HL-60 (cell line): Measurements from ENCODE around the gene IMMP2L.

Source experiments
- DNase-seq, 2 experiments: peaks; one replicate each; pipeline ENCODE4 v3.0.0-alpha.2; 2010 to 2020; ENCODE audit warnings: low read depth in 1 of 2, low spot score in 1 of 2
- H3K27ac ChIP-seq: fragments of 250-450 bp; sonication (Bioruptor Pico); replicated peaks from 2 replicates; pipeline ENCODE4 v1.5.1; 2020; ENCODE audit warnings: mild to moderate bottlenecking, moderate library complexity
- H3K27me3 ChIP-seq: fragments of 250-450 bp; sonication (Bioruptor Pico); 2 replicates; pipeline ENCODE4 v1.5.1; 2021; ENCODE audit warnings: mild to moderate bottlenecking, moderate library complexity; ENCODE audit not compliant: insufficient read depth, poor library complexity, severe bottlenecking
- H3K4me3 ChIP-seq: replicated peaks from 2 replicates; pipeline ENCODE4 v1.5.1; 2011; ENCODE audit warnings: mild to moderate bottlenecking, control low read depth, low read length; ENCODE audit not compliant: insufficient read depth
- GABPA ChIP-seq: IDR thresholded peaks from 2 replicates; pipeline ENCODE4 v1.6.1; 2012; ENCODE audit warnings: low read depth
- POLR2AphosphoS5 ChIP-seq: IDR thresholded peaks from 2 replicates; pipeline ENCODE4 v1.6.1; 2012; ENCODE audit warnings: low read depth
- SPI1 ChIP-seq: IDR thresholded peaks from 2 replicates; pipeline ENCODE4 v1.6.1; 2012; ENCODE audit warnings: low read depth, mild to moderate bottlenecking, borderline replicate concordance
- TF ChIP-seq, protein P1 (sequence below): IDR thresholded peaks from 2 replicates; pipeline ENCODE4 v1.6.1; 2012; ENCODE audit warnings: low read depth; ENCODE audit not compliant: insufficient replicate concordance
- TF ChIP-seq, protein P2 (sequence below): IDR thresholded peaks from one replicate; pipeline ENCODE4 v1.5.1; 2011; ENCODE audit warnings: low read length, control low read depth, inconsistent platforms; ENCODE audit not compliant: insufficient read depth

IMMP2L gene

DNA sequence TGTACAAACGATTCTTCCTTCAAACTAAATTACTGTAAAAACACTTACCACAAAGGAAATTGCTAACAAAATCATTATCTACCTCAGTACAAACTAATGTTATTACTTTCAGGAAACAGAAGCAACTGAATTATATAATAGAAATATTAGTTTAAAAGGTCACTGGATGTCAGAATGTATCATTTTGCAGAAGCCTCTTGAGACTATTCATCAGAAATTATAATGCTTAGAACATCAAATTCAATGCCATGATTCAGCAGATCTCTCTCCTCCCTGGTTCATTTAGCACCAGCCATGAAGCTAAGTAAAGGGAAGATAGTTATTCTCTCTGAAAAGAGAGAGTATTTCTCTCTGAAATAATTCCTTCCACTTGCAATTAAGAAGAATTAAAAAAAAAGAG, 223.3 kb downstream of the IMMP2L start:
- TF ChIP-seq GABPA (no peak), SPI1 (no peak)
- H3K27ac ChIP-seq = no peak overlapping the region
- no peaks in the 10 kb centered on the region for H3K27me3 ChIP-seq
- H3K4me3 ChIP-seq = no peak overlapping the region
- DNase-seq = no peak

DNA sequence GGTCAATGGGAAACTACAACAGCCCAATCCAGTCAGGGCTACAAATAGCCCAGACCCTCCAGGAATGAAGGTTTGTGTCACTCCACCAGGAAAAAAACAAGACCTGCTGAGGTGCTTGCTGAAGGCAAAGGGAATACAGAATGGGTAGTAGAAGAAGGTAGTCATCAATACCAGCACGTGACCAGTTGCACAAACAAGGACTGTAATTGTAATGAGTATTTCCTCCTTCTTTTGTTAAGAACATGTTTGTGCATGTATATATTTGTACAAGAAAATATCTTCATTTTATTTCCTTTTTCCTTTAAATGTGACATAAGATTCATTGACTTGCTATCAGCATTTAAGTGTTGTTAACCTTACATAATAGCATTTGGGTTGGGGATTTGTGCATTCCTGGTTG, 229.3 kb downstream of the IMMP2L start:
- Histone ChIP-seq H3K27ac (no peak overlapping the region), H3K27me3 (no peaks in the 10 kb centered on the region), H3K4me3 (no peak overlapping the region)
- TF ChIP-seq, protein P1, sequence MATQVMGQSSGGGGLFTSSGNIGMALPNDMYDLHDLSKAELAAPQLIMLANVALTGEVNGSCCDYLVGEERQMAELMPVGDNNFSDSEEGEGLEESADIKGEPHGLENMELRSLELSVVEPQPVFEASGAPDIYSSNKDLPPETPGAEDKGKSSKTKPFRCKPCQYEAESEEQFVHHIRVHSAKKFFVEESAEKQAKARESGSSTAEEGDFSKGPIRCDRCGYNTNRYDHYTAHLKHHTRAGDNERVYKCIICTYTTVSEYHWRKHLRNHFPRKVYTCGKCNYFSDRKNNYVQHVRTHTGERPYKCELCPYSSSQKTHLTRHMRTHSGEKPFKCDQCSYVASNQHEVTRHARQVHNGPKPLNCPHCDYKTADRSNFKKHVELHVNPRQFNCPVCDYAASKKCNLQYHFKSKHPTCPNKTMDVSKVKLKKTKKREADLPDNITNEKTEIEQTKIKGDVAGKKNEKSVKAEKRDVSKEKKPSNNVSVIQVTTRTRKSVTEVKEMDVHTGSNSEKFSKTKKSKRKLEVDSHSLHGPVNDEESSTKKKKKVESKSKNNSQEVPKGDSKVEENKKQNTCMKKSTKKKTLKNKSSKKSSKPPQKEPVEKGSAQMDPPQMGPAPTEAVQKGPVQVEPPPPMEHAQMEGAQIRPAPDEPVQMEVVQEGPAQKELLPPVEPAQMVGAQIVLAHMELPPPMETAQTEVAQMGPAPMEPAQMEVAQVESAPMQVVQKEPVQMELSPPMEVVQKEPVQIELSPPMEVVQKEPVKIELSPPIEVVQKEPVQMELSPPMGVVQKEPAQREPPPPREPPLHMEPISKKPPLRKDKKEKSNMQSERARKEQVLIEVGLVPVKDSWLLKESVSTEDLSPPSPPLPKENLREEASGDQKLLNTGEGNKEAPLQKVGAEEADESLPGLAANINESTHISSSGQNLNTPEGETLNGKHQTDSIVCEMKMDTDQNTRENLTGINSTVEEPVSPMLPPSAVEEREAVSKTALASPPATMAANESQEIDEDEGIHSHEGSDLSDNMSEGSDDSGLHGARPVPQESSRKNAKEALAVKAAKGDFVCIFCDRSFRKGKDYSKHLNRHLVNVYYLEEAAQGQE = no peak
- TF ChIP-seq GABPA = no peak
- no peak for TF ChIP-seq POLR2AphosphoS5
- no peak for TF ChIP-seq SPI1
- TF ChIP-seq, protein P2, sequence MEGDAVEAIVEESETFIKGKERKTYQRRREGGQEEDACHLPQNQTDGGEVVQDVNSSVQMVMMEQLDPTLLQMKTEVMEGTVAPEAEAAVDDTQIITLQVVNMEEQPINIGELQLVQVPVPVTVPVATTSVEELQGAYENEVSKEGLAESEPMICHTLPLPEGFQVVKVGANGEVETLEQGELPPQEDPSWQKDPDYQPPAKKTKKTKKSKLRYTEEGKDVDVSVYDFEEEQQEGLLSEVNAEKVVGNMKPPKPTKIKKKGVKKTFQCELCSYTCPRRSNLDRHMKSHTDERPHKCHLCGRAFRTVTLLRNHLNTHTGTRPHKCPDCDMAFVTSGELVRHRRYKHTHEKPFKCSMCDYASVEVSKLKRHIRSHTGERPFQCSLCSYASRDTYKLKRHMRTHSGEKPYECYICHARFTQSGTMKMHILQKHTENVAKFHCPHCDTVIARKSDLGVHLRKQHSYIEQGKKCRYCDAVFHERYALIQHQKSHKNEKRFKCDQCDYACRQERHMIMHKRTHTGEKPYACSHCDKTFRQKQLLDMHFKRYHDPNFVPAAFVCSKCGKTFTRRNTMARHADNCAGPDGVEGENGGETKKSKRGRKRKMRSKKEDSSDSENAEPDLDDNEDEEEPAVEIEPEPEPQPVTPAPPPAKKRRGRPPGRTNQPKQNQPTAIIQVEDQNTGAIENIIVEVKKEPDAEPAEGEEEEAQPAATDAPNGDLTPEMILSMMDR = no peak
- no peak for DNase-seq

DNA sequence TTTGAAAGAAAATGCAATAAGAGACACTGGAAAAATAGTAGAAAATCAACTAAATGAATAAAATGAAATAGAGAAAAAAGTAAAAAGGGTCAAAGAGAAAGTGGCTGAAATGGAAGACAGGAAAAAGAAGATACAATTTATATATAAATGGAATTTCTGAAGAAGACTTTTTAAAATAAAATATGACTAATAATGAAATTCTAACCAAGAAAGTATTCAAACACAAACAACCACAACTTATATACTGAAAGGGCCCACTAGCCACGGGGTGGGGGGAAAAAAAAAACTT, 232.1 kb downstream of the IMMP2L start:
- DNase-seq = no peak
- H3K27me3 ChIP-seq = no peaks in the 10 kb centered on the region
- no peak overlapping the region for H3K4me3 ChIP-seq
- TF ChIP-seq, protein P1 = no peak
- TF ChIP-seq GABPA = no peak
- TF ChIP-seq, protein P2 = no peak
- no peak overlapping the region for H3K27ac ChIP-seq

DNA sequence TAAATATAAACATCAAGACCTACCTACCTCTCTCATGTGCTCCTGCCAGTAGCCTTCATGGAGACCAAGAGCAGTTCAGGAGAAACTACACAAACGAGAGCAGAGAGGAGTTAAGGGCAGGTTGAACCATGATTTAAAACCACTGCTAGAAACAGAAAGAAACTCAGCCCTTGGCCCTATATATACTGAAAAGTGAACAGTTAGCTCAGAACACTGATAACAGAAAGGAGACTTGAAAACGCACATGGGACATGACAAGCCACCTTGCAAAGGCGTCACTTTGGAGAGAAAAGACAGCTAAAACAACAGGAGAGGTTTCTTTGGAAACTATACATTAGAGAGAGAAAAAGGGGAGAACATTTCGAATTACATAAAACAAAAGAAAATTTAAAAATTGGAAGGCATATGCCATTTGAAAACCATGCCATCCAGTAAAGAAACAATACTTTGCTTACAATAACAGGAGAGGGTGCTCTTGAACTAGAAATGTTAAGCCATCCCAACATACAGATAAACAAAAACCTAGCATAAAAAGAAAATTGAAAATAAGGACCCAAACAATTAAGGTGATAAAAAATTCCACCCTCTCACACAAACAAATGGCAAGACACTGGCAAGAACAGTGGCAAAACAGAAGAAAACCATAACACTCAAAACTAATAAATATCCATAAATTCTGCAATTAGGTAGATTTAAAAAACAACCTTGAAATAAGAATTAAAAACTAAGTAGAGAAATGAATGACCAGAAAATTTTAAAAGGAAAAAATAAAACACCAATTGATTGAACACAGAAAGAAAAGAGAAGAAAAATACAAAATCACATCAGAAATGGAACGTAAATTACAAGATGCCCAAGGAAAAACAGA, 232.7 kb downstream of the IMMP2L start:
- H3K27ac ChIP-seq = no peak overlapping the region
- no peak overlapping the region for H3K4me3 ChIP-seq
- no peak for DNase-seq
- TF ChIP-seq, protein P2 = no peak
- H3K27me3 ChIP-seq = no peaks in the 10 kb centered on the region
